Testis (tissue), 3 donors: Measurements from ENCODE around the gene ATP2A3. TPM values are rescaled to one million over a fixed set of nuclear protein-coding genes. Genes with fewer than 3 reads are reported as not detected.

Experiments used
- DNase-seq: peaks from one replicate; pipeline ENCODE4 v3.0.0-alpha.2; 2019
- H3K27ac ChIP-seq, 2 donors: fragments of 200-600 bp; sonication (generic); one replicate each; pipeline ENCODE4 v1.5.1; 2019
- H3K27me3 ChIP-seq: fragments of 200-600 bp; sonication (generic); one replicate; pipeline ENCODE4 v1.5.1; 2019
- H3K36me3 ChIP-seq: fragments of 200-600 bp; sonication (generic); one replicate; pipeline ENCODE4 v1.5.1; 2017; ENCODE audit warnings: low read depth; ENCODE audit errors: missing control alignments
- H3K4me1 ChIP-seq: fragments of 200-600 bp; sonication (generic); one replicate; pipeline ENCODE4 v1.5.1; 2019
- H3K4me3 ChIP-seq, 2 donors: fragments of 200-600 bp; sonication (generic); one replicate each; pipeline ENCODE4 v1.5.1; 2017 to 2019
- H3K9me3 ChIP-seq: fragments of 200-600 bp; sonication (generic); one replicate; pipeline ENCODE4 v1.5.1; 2017
- POLR2A ChIP-seq: fragments of 450-650 bp; IDR thresholded peaks from one replicate; pipeline ENCODE4 v1.6.1; 2017; ENCODE audit warnings: antibody characterized with exemption, mild to moderate bottlenecking, moderate library complexity
- whole genome bisulfite sequencing, 2 donors: methylation state at CpG; one replicate each; pipeline ENCODE4 v1.1.5; 2018; 5-methylcytosine and 5-hydroxymethylcytosine counted together
- intact Hi-C: fragments of 100-400 bp; cut with DNase I; formaldehyde crosslinking; loops from one replicate; pipeline ENCODE4 v1.15.1; 2023; ENCODE audit warnings: low total_unique reads
- polyA plus RNA-seq: library from polyadenylated mRNA; stranded (reverse); fragments of 350-450 nt; fragmentation: Illumina TruSeq; extraction: RNeasy Lipid Tissue Mini Kit (QIAGEN cat#74804); gene quantifications from one replicate; pipeline ENCODE4 v1.2.3, GENCODE V29; 2014; ENCODE audit warnings: low read depth, low replicate concordance; ENCODE audit not compliant: insufficient read depth
- total RNA-seq, 2 donors: library from RNA; depleted of rRNA; stranded (reverse); fragments of >200 nt; gene quantifications; one replicate each; pipeline ENCODE4 v1.2.3, GENCODE V29; 2016
- TF ChIP-seq, protein P1 (sequence below), 3 experiments: fragments of 450-650 bp in 2 of 3; fragments of 200-600 bp in 1 of 3; sonication (generic) in 1 of 3; IDR thresholded peaks; one replicate each; pipeline ENCODE4 v1.5.1; 2016 to 2019; ENCODE audit warnings: antibody characterized with exemption in 3 of 3, mild to moderate bottlenecking in 2 of 3, moderate library complexity in 1 of 3

Gene ATP2A3
- total and polyA plus RNA-seq, 3 donors from 2014 or later = 8.0 to 19.6 (median 8.2) TPM

DNA sequence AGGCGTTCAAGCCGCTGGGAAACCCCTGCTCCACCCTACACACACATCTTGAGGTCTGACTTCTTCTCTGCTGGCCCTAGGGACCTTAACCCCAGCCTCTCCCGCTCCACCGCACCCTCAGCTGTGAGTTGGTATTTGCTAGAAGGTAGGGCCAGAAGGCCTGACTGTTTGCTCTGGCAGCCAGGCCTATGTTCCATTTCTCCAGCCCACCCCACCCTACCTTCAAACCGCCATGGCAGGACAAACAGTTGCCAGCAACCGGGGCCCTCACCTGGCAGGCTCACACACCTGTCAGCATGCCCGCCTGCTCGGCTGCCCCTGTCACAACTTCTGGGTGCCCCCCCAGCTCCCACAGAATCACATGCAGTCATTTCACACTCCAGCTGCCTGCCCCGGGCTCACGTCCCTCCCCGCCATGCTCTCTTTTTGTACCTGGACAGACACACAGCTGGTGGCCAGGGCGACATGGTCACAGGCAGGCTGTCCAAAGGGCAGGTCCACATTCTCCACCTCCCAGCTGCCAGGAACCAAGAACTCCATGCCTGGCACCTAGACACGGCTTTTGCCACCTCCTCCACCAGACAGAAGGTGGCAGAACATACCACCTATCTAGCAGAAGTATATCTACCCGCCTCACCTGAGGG lies 2.6 kb upstream of the ATP2A3 start:
- no peak overlapping the region for H3K27ac ChIP-seq
- no peaks in the 10 kb centered on the region for H3K9me3 ChIP-seq
- intact Hi-C loops = no loop called here
- no peaks in the 10 kb centered on the region for H3K36me3 ChIP-seq
- H3K4me3 ChIP-seq = no peak overlapping the region
- 92 to 93% methylated on average over 11 to 14 of the region's 14 CpGs for WGBS, 2 donors
- TF ChIP-seq, protein P1, sequence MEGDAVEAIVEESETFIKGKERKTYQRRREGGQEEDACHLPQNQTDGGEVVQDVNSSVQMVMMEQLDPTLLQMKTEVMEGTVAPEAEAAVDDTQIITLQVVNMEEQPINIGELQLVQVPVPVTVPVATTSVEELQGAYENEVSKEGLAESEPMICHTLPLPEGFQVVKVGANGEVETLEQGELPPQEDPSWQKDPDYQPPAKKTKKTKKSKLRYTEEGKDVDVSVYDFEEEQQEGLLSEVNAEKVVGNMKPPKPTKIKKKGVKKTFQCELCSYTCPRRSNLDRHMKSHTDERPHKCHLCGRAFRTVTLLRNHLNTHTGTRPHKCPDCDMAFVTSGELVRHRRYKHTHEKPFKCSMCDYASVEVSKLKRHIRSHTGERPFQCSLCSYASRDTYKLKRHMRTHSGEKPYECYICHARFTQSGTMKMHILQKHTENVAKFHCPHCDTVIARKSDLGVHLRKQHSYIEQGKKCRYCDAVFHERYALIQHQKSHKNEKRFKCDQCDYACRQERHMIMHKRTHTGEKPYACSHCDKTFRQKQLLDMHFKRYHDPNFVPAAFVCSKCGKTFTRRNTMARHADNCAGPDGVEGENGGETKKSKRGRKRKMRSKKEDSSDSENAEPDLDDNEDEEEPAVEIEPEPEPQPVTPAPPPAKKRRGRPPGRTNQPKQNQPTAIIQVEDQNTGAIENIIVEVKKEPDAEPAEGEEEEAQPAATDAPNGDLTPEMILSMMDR (IDR thresholded peaks at IDR 0.05) = no peak
- TF ChIP-seq POLR2A = no peak
- no peak for DNase-seq
- peaks cover 21% of the 10 kb centered on the region for H3K4me1 ChIP-seq
- no peaks in the 10 kb centered on the region for H3K27me3 ChIP-seq

DNA sequence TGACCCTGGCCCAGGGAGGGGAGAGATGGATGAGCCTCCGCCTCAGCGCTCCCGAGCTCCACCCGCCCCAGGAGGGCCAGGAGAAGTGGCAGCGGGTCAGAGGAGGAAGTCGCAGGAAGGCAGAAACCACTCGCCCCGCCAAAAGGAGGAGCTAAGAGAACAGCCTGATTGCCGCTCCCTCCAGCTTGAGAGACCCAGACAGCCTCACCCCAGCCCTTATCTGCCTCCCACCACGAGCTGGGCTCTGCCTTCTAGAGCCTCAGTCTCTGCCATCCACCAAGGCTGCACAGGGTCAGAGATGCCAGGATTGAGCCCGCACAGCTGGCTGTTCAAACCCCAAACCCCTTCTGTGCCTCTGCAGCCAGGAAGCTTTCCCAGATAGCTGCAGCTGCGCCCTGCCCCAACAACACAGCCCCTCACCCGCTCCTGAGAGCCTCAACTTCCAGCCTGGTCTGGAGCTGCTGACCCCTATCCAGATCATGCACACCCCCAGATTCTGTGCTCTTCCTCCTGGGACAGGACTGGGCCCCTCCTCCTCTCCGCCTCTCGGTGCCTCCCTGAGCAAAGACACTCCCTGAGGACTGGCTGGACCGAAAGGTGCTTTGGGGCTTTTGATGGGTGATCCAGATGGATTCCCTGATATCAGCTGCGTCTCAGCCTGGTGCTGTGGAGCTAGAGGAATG lies 1.0 kb upstream of the ATP2A3 start:
- H3K4me1 ChIP-seq = peaks cover 34% of the 10 kb centered on the region
- no peaks in the 10 kb centered on the region for H3K27me3 ChIP-seq
- WGBS, 2 donors = 16 to 27% methylated on average over 14 to 17 of the region's 17 CpGs
- no peaks in the 10 kb centered on the region for H3K9me3 ChIP-seq
- peak; percentile 58 for DNase-seq
- peak overlapping the region; percentile 50 to 58 for H3K4me3 ChIP-seq
- H3K36me3 ChIP-seq = no peaks in the 10 kb centered on the region
- no peak for TF ChIP-seq POLR2A
- intact Hi-C loops = no loop called here
- no peak overlapping the region for H3K27ac ChIP-seq

DNA sequence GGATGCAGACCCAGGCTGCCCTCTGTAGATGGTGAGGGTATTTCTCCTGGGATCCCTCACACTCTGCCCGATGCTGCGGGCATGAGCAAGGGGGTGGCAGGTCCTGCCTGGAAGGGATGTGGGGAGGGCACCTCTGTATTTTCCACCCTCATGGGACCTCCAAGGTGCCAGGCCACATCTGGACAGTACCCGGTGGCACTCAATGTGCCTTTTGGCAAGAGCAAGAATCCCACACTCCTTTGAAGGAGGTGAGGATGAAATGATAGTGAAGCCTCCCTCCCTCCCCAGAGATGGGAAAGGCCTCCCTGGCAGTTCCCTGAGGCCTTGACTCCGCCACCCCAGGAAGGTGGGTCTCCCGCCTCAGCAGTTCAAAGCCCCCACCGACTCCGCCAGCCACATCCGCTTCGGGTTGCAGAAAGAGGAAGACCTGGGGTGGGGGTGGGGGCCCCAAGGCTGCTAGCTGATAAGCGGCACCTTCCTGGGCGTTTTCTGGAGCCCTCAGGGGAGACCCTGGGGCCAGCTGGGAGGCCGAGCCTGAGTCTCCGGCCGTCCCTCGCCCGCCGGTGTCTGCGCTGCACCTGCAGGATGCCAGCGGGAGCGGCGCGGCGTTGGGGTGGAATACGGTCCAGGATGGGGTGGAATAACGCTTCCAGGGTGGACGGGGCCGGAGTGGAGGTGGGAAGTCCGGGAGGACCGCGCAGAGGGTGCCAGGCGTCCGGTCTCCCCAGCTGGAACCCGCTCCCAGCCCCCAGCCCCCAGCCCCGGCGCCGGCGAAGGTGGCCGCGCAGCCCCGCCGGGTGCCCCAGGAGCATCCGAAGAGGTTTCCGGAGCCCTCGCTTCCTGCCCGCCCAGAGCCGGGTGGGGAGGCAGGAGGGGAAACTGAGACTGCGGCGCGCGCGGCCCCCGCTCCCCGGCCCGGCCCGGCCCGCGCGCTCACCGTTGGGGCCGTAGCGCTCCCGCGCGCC lies 718 bp downstream of the ATP2A3 start:
- H3K9me3 ChIP-seq = no peaks in the 10 kb centered on the region
- H3K27ac ChIP-seq = no peak overlapping the region
- no peaks in the 10 kb centered on the region for H3K27me3 ChIP-seq
- peak overlapping the region; percentile 50 to 51 for H3K4me3 ChIP-seq
- intact Hi-C loops = no loop called here
- DNase-seq = no peak
- no peaks in the 10 kb centered on the region for H3K36me3 ChIP-seq
- TF ChIP-seq, protein P1 (IDR thresholded peaks at IDR 0.05) = no peak
- no peak for TF ChIP-seq POLR2A
- H3K4me1 ChIP-seq = peaks cover 36% of the 10 kb centered on the region
- 6 to 10% methylated on average over 15 to 58 of the region's 64 CpGs for WGBS, 2 donors

DNA sequence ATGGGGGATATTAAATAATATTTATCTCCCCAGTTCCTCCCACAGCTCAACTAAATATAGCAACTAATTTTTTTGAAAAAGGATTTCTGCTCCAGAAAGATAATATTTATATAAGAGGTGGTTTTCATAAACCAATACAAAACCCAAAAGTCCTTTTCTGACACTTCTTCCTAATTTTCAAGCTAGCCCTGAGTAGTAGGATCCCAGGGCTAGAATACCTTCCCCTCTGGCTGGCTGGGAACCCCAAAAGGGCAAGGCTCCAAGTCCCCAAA lies 1.3 kb downstream of the ATP2A3 start:
- Histone ChIP-seq H3K9me3 (no peaks in the 10 kb centered on the region), H3K27ac (no peak overlapping the region), H3K27me3 (no peaks in the 10 kb centered on the region), H3K4me1 (peaks cover 36% of the 10 kb centered on the region), H3K36me3 (no peaks in the 10 kb centered on the region), H3K4me3 (no peak overlapping the region)
- intact Hi-C loops = no loop called here
- no peak for TF ChIP-seq POLR2A
- DNase-seq = no peak

DNA sequence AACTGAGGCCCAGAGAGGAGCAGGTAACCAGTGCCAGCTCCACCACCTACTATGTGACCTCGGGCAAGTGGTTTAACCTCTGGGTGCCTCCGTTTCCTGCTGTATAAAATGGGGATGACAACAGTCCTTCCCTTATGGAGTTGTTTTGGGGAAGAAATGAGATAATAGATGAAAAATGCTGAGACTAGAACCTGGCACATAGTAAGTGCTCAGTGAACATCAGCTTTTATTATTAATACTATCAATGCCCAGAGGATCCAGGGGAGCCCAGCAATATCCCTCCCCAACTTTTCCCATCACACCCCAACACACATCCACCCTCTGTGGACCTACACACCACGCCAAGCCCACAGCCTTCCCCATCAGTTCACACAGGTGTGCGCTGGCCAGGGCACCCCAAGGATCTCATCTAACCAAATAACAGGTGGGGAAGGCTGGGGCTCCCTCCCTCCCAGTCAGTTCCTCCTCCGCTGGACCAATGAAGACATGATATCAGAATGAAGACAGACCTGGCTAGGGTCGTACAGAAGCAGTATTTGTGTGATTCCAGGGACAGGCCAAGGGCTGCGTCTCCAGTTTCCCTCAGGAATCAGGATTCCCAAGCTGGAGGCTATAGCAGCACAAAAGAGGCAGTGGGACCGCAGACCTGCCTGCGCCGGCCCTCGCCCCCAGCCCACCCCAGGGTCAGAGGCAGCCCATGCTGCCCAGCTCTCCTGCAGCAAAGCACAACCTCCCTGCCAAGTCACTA lies 1.8 kb downstream of the ATP2A3 start:
- intact Hi-C loops = no loop called here
- Histone ChIP-seq H3K36me3 (no peaks in the 10 kb centered on the region), H3K9me3 (no peaks in the 10 kb centered on the region), H3K4me1 (peaks cover 36% of the 10 kb centered on the region), H3K27ac (no peak overlapping the region), H3K4me3 (no peak overlapping the region), H3K27me3 (no peaks in the 10 kb centered on the region)
- no peak for DNase-seq
- 33 to 37% methylated on average over 11 of the region's 11 CpGs for WGBS, 2 donors
- TF ChIP-seq, protein P1 (IDR thresholded peaks at IDR 0.05) = no peak
- no peak for TF ChIP-seq POLR2A
